Diencephalon (tissue), 1 donor: ENCODE results near the gene LEPROT. TPM values are rescaled to one million over a fixed set of nuclear protein-coding genes. Genes with fewer than 3 reads are reported as not detected.

ENCODE experiments used
- small RNA-seq: library from RNA; depleted of rRNA; stranded (forward); fragments of <200 nt; gene quantifications from one replicate; pipeline ENCODE3, GENCODE V24; 2014
- total RNA-seq: library from RNA; depleted of rRNA; stranded (reverse); fragments of >200 nt; gene quantifications from one replicate; pipeline ENCODE4 v1.2.3, GENCODE V29; 2014

Gene LEPROT
- total RNA-seq: 38.1 TPM

DNA sequence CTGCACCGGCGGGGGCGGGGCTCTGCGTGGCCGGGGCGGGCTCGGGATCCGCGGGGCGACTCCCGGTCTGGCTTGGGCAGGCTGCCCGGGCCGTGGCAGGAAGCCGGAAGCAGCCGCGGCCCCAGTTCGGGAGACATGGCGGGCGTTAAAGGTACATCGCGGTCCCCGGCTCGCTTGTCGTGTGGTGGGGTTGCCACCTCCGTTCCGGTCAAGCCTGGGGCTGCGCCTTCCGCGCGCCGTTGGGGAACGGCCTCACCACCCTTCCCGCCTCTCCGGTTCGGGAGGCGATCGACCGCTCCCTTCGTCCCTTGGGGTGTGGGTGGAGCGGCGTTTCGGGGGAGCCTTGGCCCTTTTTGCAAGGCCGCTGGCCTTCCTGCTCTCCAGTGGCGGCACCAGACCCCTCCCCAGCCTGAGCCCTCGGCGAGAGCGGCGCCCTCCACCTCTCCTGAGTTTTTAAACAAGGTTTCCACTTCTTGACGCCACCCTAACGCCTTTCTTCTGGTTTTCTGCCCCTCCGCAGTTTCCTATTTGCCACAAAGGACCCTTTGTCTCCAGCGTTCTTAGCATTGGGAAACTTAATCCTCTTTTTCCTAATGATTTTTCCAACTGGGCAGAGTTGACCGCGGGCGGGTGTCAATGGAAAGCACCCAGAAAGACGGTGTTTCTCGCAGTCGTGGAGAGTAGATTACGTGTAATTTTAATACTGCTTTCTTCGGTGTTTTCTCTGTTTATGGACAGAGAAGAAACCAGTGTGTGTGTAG is at the start of gene LEPROT, which contains the start of gene LEPR:
TSS of gene LEPROT (plus strand) at position 79 of the 761 bp plus-strand sequence. CDS start at position 136, 57 bp downstream.
TSS of gene LEPR (plus strand) at position 79 of the 761 bp plus-strand sequence. CDS start 144,898 bp downstream, outside the sequence.

Small RNA genes within 50 kb of the gene (small RNA-seq; reads per million reads assigned to genes)
- gene RNU2-15P: not detected

Other genes with a start within 250 kb of the LEPROT start
- 220 TPM for gene DNAJC6, start 111.1 kb upstream of the LEPROT start, total RNA-seq
- 13.6 TPM for gene LEPR, start within 50 bp of the LEPROT start, total RNA-seq